DND-41 (cell line): Measurements from ENCODE around the gene DDX1.
A peak's percentile ranks its signal among the peaks of the same experiment; 100 is the strongest.

Source experiments
- ATAC-seq: fragments of 200-7000 bp; cut with Tn5 transposase; 3 replicates; pipeline ENCODE4 v1.9.1; 2021; ENCODE audit warnings: low read depth; ENCODE audit not compliant: insufficient read depth
- DNase-seq: peaks from one replicate; pipeline ENCODE4 v3.0.0-alpha.2; 2020
- H2AFZ ChIP-seq: 2 replicates; pipeline ENCODE4 v1.6.0; 2012; ENCODE audit warnings: low read depth, low read length
- H3K27ac ChIP-seq: 2 replicates; pipeline ENCODE4 v1.5.1; 2012; ENCODE audit warnings: low read length, inconsistent platforms
- H3K27me3 ChIP-seq: fragments of 200-600 bp; sonication (generic); 2 replicates; pipeline ENCODE4 v1.6.0; 2012; ENCODE audit warnings: low read length, mild to moderate bottlenecking, inconsistent platforms; ENCODE audit not compliant: insufficient read depth, poor library complexity
- H3K36me3 ChIP-seq: 2 replicates; pipeline ENCODE4 v1.5.1; 2012; ENCODE audit warnings: low read length, inconsistent platforms; ENCODE audit not compliant: insufficient read depth
- H3K4me1 ChIP-seq: 2 replicates; pipeline ENCODE4 v1.5.1; 2012; ENCODE audit warnings: mild to moderate bottlenecking, low read length; ENCODE audit not compliant: insufficient read depth
- H3K4me2 ChIP-seq: 2 replicates; pipeline ENCODE4 v1.6.0; 2012; ENCODE audit warnings: mild to moderate bottlenecking, moderate library complexity, low read length, inconsistent platforms; ENCODE audit not compliant: insufficient read depth
- H3K4me3 ChIP-seq, 2 experiments: fragments of 200-600 bp in 1 of 2; shearing (Covaris generic) in 1 of 2; 2 replicates each; pipeline ENCODE4 v1.5.1; 2012 to 2016; ENCODE audit warnings: inconsistent platforms in 2 of 2, low read length in 2 of 2, mild to moderate bottlenecking in 2 of 2, low read depth in 1 of 2, moderate library complexity in 1 of 2
- H3K79me2 ChIP-seq: 2 replicates; pipeline ENCODE4 v1.6.0; 2012; ENCODE audit warnings: low read length, inconsistent platforms; ENCODE audit not compliant: insufficient read depth
- H3K9ac ChIP-seq: 2 replicates; pipeline ENCODE4 v1.6.0; 2012; ENCODE audit warnings: low read depth, mild to moderate bottlenecking, inconsistent platforms, low read length, moderate library complexity
- H3K9me3 ChIP-seq: 2 replicates; pipeline ENCODE4 v1.5.1; 2012; ENCODE audit warnings: low read length, moderate library complexity, mild to moderate bottlenecking, inconsistent platforms; ENCODE audit not compliant: insufficient read depth, severe bottlenecking
- H4K20me1 ChIP-seq: 2 replicates; pipeline ENCODE4 v1.6.0; 2012; ENCODE audit warnings: low read length; ENCODE audit not compliant: insufficient read depth
- CTCF ChIP-seq: IDR thresholded peaks from 2 replicates; pipeline ENCODE4 v1.5.1; 2012; ENCODE audit warnings: borderline replicate concordance, low read length, moderate library complexity, mild to moderate bottlenecking; ENCODE audit not compliant: poor library complexity, severe bottlenecking; ENCODE audit errors: extremely low read depth
- EZH2 ChIP-seq: IDR thresholded peaks from 3 replicates; pipeline ENCODE4 v1.6.1; 2012; ENCODE audit warnings: borderline replicate concordance, low read depth, mild to moderate bottlenecking, moderate library complexity, low read length, inconsistent platforms; ENCODE audit not compliant: severe bottlenecking

Gene DDX1

GRCh38 chr2:15613736-15614429, 22.2 kb downstream of the DDX1 start:
- H3K27ac ChIP-seq: no peak overlapping the region
- H3K4me1 ChIP-seq: no peaks in the 10 kb centered on the region
- H3K9ac ChIP-seq: no peak overlapping the region
- no peak for DNase-seq
- H4K20me1 ChIP-seq: no peaks in the 10 kb centered on the region
- H3K4me3 ChIP-seq: no peak overlapping the region
- no peak overlapping the region for H3K4me2 ChIP-seq
- H2AFZ ChIP-seq: no peak overlapping the region
- H3K27me3 ChIP-seq: no peaks in the 10 kb centered on the region
- TF ChIP-seq EZH2: no peak
- peaks cover 71% of the 10 kb centered on the region for H3K36me3 ChIP-seq
- H3K9me3 ChIP-seq: no peaks in the 10 kb centered on the region
- no peak for ATAC-seq
- no peaks in the 10 kb centered on the region for H3K79me2 ChIP-seq

GRCh38 chr2:15614545-15615300, 23.1 kb downstream of the DDX1 start:
- no peak for DNase-seq
- Histone ChIP-seq H3K9ac (no peak overlapping the region), H3K36me3 (peaks cover 71% of the 10 kb centered on the region), H3K4me2 (no peak overlapping the region), H3K79me2 (no peaks in the 10 kb centered on the region), H3K27ac (no peak overlapping the region), H3K4me3 (no peak overlapping the region), H3K9me3 (no peaks in the 10 kb centered on the region), H2AFZ (no peak overlapping the region), H3K4me1 (no peaks in the 10 kb centered on the region), H3K27me3 (no peaks in the 10 kb centered on the region), H4K20me1 (no peaks in the 10 kb centered on the region)
- TF ChIP-seq EZH2 (no peak), CTCF (no peak)
- ATAC-seq: 0 out of 3 replicates have a peak, but pooled peaks have one; percentile 5

- H3K4me3 ChIP-seq: no peak overlapping the region
- H3K27me3 ChIP-seq: no peaks in the 10 kb centered on the region
- H3K4me1 ChIP-seq: no peaks in the 10 kb centered on the region
- no peaks in the 10 kb centered on the region for H3K9me3 ChIP-seq
- H3K9ac ChIP-seq: no peak overlapping the region
- DNase-seq: no peak
- H3K79me2 ChIP-seq: no peaks in the 10 kb centered on the region
- no peaks in the 10 kb centered on the region for H4K20me1 ChIP-seq
- TF ChIP-seq CTCF (no peak), EZH2 (no peak)
- H3K4me2 ChIP-seq: no peak overlapping the region
- no peak overlapping the region for H3K27ac ChIP-seq
- H2AFZ ChIP-seq: no peak overlapping the region
- H3K36me3 ChIP-seq: peaks cover 71% of the 10 kb centered on the region
- ATAC-seq: 0 out of 3 replicates have a peak, but pooled peaks have one; percentile 37
Measured at GRCh38 chr2:15615301-15615920, 23.7 kb downstream of the DDX1 start.

- Histone ChIP-seq H3K4me1 (no peaks in the 10 kb centered on the region), H3K9ac (no peak overlapping the region), H4K20me1 (no peaks in the 10 kb centered on the region), H3K27ac (no peak overlapping the region), H3K36me3 (peaks cover 77% of the 10 kb centered on the region), H3K4me2 (no peak overlapping the region), H2AFZ (no peak overlapping the region), H3K27me3 (no peaks in the 10 kb centered on the region), H3K9me3 (no peaks in the 10 kb centered on the region), H3K4me3 (no peak overlapping the region), H3K79me2 (no peaks in the 10 kb centered on the region)
- ATAC-seq: no peak
- no peak for TF ChIP-seq EZH2
- no peak for TF ChIP-seq CTCF
- no peak for DNase-seq
Measured at GRCh38 chr2:15616429-15616828, 24.8 kb downstream of the DDX1 start.
